ENCODE results near the gene AMZ2.
A peak's percentile ranks its signal among the peaks of the same experiment; 100 is the strongest.

Gene AMZ2

GRCh38 chr17:68289936-68290267, 42.1 kb downstream of the AMZ2 start:
- FAIRE-seq = no peak
- TF ChIP-seq, protein P1, sequence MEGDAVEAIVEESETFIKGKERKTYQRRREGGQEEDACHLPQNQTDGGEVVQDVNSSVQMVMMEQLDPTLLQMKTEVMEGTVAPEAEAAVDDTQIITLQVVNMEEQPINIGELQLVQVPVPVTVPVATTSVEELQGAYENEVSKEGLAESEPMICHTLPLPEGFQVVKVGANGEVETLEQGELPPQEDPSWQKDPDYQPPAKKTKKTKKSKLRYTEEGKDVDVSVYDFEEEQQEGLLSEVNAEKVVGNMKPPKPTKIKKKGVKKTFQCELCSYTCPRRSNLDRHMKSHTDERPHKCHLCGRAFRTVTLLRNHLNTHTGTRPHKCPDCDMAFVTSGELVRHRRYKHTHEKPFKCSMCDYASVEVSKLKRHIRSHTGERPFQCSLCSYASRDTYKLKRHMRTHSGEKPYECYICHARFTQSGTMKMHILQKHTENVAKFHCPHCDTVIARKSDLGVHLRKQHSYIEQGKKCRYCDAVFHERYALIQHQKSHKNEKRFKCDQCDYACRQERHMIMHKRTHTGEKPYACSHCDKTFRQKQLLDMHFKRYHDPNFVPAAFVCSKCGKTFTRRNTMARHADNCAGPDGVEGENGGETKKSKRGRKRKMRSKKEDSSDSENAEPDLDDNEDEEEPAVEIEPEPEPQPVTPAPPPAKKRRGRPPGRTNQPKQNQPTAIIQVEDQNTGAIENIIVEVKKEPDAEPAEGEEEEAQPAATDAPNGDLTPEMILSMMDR (IDR thresholded peaks at IDR 0.05; ENCODE audit: insufficient read depth, missing control alignments) = no peak
- DNase-seq (ENCODE audit: insufficient read length, low spot score) = no peak

GRCh38 chr17:68290268-68290954, 42.6 kb downstream of the AMZ2 start:
- no peak for FAIRE-seq
- TF ChIP-seq, protein P1 (IDR thresholded peaks at IDR 0.05; ENCODE audit: insufficient read depth, missing control alignments) = no peak
- no peak for DNase-seq (ENCODE audit: insufficient read length, low spot score)

GRCh38 chr17:68290955-68291835, 43.4 kb downstream of the AMZ2 start, which contains the start of the genes ARSG and SLC16A6:
ARSG (plus strand) TSS chr17:68291495; CDS start chr17:68307494, 15,999 bp downstream.
SLC16A6 (minus strand) TSS chr17:68291127; CDS start chr17:68278320, 12,807 bp downstream.
- TF ChIP-seq, protein P1 (IDR thresholded peaks at IDR 0.05; ENCODE audit: insufficient read depth, missing control alignments) = no peak
- FAIRE-seq = no peak
- DNase-seq (ENCODE audit: insufficient read length, low spot score) = peak; percentile 72

- TF ChIP-seq, protein P1 (IDR thresholded peaks at IDR 0.05; ENCODE audit: insufficient read depth, missing control alignments) = no peak
- DNase-seq (ENCODE audit: insufficient read length, low spot score) (no peak), FAIRE-seq (no peak)
Measured at GRCh38 chr17:68291836-68292688, 44.2 kb downstream of the AMZ2 start.

DNA sequence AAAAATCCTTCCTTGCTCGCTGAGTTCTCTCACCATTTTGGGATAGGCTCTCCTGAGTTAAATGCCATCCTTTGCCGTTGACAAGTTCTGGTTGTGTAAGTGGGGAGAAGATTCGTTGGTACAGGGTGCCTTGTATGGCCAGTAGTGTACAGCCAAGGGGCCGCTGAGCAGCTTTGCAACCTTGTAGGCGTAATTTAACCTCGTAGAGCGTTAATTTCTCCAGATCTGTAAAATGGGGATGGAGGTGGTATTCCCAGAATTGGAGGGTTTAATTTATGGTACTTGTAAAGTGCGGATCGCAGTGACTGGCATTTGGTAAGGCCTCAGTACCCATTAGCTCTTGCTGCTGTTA, 44.8 kb downstream of the AMZ2 start:
- DNase-seq (ENCODE audit: insufficient read length, low spot score) (no peak), FAIRE-seq (no peak)
- TF ChIP-seq, protein P1 (IDR thresholded peaks at IDR 0.05; ENCODE audit: insufficient read depth, missing control alignments) = no peak

- no peak for FAIRE-seq
- TF ChIP-seq, protein P1 (IDR thresholded peaks at IDR 0.05; ENCODE audit: insufficient read depth, missing control alignments) = no peak
- no peak for DNase-seq (ENCODE audit: insufficient read length, low spot score)
Measured at GRCh38 chr17:68293490-68294195, 45.8 kb downstream of the AMZ2 start.
